Stimulated activated naive CD8-positive, alpha-beta T cell treated with anti-CD3 and anti-CD28 coated beads, Interleukin-15, Interleukin-2, amounts not matched to agents 100 ng/mL and 50 ng/mL, for 24 hours (primary cell): ENCODE measurements around the gene ZNF514.

ENCODE experiments used
- H3K27ac Mint-ChIP-seq: one replicate; pipeline ENCODE4 v1.8.0; 2021; ENCODE audit warnings: mild to moderate bottlenecking, mixed read lengths
- H3K27me3 Mint-ChIP-seq: one replicate; pipeline ENCODE4 v1.8.0; 2021; ENCODE audit warnings: mixed read lengths
- H3K36me3 Mint-ChIP-seq: one replicate; pipeline ENCODE4 v1.8.0; 2021; ENCODE audit warnings: low read depth, mixed read lengths
- H3K4me1 Mint-ChIP-seq: one replicate; pipeline ENCODE4 v1.8.0; 2021; ENCODE audit warnings: low read depth, mixed read lengths
- H3K4me3 Mint-ChIP-seq: one replicate; pipeline ENCODE4 v1.8.0; 2021; ENCODE audit warnings: mild to moderate bottlenecking, mixed read lengths
- H3K9me3 Mint-ChIP-seq: one replicate; pipeline ENCODE4 v1.8.0; 2021; ENCODE audit warnings: mixed read lengths

Gene ZNF514

DNA sequence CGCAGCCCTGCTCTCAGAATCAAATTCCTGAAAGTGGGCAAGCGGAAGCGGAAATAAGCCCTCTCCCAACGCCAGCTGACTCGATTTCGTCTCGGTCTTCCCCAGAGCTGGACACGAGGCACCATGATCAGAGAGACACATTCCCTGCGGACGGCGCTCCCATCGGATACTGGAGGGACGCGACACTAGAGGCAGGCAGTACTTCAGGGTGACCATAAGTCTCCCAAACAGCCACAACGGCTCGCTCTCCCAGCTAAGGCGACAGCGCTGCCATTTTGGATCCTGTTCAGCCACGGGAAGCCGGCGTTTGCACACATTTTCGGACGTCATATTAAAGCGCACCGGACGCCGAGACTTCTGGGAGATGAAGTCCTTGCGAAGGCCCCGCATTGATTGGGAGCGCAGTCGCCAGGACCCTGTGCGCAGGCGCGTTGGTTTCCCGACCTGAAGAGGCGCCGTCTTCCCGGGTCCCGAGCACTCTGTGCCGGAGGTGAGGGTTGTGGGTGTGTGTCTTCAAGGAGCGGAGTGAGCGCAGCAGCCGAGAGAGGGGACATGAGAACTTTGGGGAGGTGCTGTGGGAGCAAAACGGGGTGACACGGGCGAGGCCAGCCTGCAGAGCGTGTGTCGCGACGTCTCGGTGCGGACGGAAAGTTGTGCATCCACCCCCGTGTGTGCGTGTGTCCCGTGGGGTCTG lies 5.9 kb upstream of the ZNF514 start, which contains the start of gene ZNF2:
TSS of gene ZNF2 (plus strand) at position 439 of the 694 bp plus-strand sequence. CDS start 10,418 bp downstream, outside the sequence.
- peak within 1 kb of the TSS; percentile 91 for H3K27ac Mint-ChIP-seq
- peak within 1 kb of the TSS; percentile 99 for H3K4me3 Mint-ChIP-seq
- H3K36me3 Mint-ChIP-seq: peaks cover 28% of the 10 kb centered on the region
- peaks cover 4% of the 10 kb centered on the region for H3K9me3 Mint-ChIP-seq
- H3K27me3 Mint-ChIP-seq: no peaks in the 10 kb centered on the region
- peaks cover 31% of the 10 kb centered on the region for H3K4me1 Mint-ChIP-seq

- Mint-ChIP-seq H3K27ac (peak overlapping the region; percentile 91), H3K4me1 (peaks cover 35% of the 10 kb centered on the region), H3K27me3 (no peaks in the 10 kb centered on the region), H3K4me3 (peak overlapping the region; percentile 99), H3K36me3 (peaks cover 28% of the 10 kb centered on the region), H3K9me3 (peaks cover 4% of the 10 kb centered on the region)
Measured at GRCh38 chr2:95165030-95165370, 5.4 kb upstream of the ZNF514 start.

DNA sequence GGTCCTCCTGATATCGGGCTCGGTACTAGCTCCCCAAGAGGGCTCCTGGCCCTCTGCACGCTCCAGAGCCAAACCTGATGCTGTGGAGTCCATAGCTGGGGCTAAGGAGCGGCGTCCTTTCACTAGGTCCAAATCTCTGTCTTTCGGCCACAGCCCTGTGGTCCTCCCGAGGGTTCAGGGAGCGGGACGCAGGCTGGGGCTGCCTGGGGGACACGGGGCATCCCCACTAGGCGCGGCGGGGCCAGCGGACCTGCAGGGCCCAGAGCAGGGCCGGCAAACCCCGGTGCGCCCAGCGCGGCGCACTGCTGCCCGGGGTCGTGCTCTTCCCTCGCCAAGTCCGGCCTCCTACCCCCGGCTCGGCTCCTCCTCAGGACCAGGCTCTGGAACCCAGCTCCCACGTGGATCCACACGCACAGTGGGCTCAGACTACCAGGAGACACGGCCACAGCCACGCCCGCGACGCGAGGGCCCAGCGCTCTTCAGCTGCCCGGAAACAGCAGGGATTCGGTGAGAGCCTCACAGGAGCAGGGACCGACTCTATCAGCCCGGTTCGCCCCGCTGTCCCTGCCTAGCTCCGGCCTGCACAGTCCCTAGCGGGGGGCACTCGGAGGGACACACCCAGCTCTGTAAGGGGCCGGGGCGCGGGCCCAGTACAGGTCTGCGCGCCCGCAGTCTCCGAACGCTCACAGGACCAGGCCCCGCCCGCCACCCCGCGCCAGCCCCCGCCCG lies 593 bp downstream of the ZNF514 start:
- H3K27ac Mint-ChIP-seq: peak overlapping the region; percentile 71
- peaks cover 8% of the 10 kb centered on the region for H3K9me3 Mint-ChIP-seq
- H3K36me3 Mint-ChIP-seq: peaks cover 46% of the 10 kb centered on the region
- peaks cover 13% of the 10 kb centered on the region for H3K4me1 Mint-ChIP-seq
- peak overlapping the region; percentile 80 for H3K4me3 Mint-ChIP-seq
- no peaks in the 10 kb centered on the region for H3K27me3 Mint-ChIP-seq

GRCh38 chr2:95158441-95158840 lies 1.2 kb downstream of the ZNF514 start:
- Mint-ChIP-seq H3K9me3 (peaks cover 11% of the 10 kb centered on the region), H3K36me3 (peaks cover 51% of the 10 kb centered on the region), H3K4me1 (peaks cover 10% of the 10 kb centered on the region), H3K27me3 (no peaks in the 10 kb centered on the region), H3K4me3 (peak overlapping the region; percentile 80), H3K27ac (no peak overlapping the region)

DNA sequence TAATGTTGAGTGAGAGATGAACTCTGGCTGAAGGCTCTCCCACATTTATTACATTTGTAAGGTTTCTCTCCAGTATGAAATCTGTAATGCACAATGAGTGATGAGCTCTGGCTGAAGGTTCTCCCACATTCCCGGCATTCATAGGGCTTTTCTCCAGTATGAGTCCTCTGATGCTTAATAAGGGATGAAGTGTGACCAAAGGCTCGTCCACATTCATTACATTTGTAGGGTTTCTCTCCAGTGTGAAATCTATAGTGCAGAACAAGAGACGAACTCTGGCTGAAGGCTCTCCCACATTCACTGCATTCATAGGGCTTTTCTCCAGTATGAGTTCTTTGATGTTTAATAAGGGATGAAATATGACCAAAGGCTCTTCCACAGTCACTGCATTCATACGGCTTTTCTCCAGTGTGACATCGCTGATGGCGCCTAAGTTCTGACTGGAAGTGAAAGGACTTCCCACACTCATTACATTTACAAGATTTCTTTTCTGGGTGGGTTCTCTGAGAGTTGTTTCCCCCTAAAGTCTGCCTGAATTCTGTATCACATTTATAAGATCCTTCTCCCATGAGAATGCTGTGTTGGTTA lies 10.2 kb downstream of the ZNF514 start:
- Mint-ChIP-seq H3K27me3 (no peaks in the 10 kb centered on the region), H3K4me1 (no peaks in the 10 kb centered on the region), H3K4me3 (no peak overlapping the region), H3K9me3 (peaks cover 59% of the 10 kb centered on the region), H3K36me3 (peaks cover 88% of the 10 kb centered on the region), H3K27ac (no peak overlapping the region)

DNA sequence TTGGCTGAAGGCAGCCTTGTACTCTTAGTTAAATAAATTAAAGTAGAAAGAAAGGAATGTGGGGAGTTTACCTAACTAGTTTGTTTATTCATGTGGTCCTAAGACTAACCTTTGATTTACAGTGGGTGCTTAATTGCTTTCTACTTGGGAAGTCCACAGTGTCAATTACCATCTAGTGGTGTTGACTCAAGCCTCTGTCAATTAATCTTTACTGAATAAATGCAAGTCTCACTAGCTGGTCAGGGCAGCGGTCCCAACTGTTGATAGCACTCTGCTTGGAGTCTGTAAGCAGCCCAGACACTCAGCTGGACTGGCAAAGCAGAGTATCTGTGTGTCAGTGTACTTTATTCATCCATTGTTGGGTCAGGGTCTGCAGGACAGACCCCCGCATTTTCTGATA lies 15.8 kb downstream of the ZNF514 start:
- no peaks in the 10 kb centered on the region for H3K4me1 Mint-ChIP-seq
- no peak overlapping the region for H3K27ac Mint-ChIP-seq
- peaks cover 56% of the 10 kb centered on the region for H3K36me3 Mint-ChIP-seq
- peaks cover 35% of the 10 kb centered on the region for H3K9me3 Mint-ChIP-seq
- no peaks in the 10 kb centered on the region for H3K27me3 Mint-ChIP-seq
- no peak overlapping the region for H3K4me3 Mint-ChIP-seq

DNA sequence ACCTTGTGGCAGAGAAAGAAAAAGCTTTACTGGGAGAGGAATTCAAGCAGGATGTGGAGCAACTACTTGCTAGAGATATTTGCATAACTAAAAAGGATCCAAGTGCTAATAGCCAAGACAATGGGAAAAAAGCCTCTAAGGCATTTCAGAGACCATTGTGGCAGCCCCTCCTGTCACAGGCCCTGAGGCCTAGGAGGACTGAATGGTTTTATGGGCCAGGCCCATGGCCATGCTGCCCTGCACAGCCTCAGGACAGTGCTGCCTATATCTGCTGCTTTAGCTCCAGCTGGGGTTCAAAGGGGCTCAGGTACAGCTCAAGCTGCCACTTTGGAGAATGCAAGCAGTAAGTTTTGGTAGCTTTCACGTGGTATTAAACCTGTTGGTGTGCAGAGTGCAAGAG lies 20.9 kb downstream of the ZNF514 start:
- Mint-ChIP-seq H3K4me1 (no peaks in the 10 kb centered on the region), H3K9me3 (peaks cover 38% of the 10 kb centered on the region), H3K27ac (no peak overlapping the region), H3K4me3 (no peak overlapping the region), H3K36me3 (peaks cover 36% of the 10 kb centered on the region), H3K27me3 (no peaks in the 10 kb centered on the region)

DNA sequence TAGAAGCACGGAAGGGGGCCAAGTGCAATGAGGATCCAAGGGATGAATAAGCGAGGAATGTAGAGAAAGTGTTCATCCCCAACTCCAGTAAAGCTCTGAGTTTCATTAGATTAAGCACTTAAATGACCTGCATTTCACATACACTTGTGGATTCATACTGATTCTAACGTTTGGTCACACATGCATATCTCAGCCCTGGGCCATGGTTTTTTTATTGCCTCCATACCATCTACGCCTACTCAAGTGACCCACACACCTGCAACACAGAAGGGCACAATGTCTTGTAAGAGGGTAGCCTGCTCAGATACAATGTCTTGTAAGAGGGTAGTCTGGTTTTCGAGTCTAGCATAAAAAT lies 37.5 kb downstream of the ZNF514 start:
- no peaks in the 10 kb centered on the region for H3K9me3 Mint-ChIP-seq
- peaks cover 44% of the 10 kb centered on the region for H3K4me1 Mint-ChIP-seq
- no peaks in the 10 kb centered on the region for H3K27me3 Mint-ChIP-seq
- peak overlapping the region; percentile 96 for H3K4me3 Mint-ChIP-seq
- peak overlapping the region; percentile 73 for H3K27ac Mint-ChIP-seq
- H3K36me3 Mint-ChIP-seq: peaks cover 31% of the 10 kb centered on the region

- Mint-ChIP-seq H3K27ac (peak within 1 kb of the TSS; percentile 93), H3K36me3 (peaks cover 33% of the 10 kb centered on the region), H3K9me3 (no peaks in the 10 kb centered on the region), H3K27me3 (no peaks in the 10 kb centered on the region), H3K4me1 (peaks cover 45% of the 10 kb centered on the region), H3K4me3 (peak within 1 kb of the TSS; percentile 96)
Measured at GRCh38 chr2:95121407-95122196, 38.0 kb downstream of the ZNF514 start, which contains the start of gene MRPS5. Gene MRPS5, minus strand, starts transcription at chr2:95121808. Its CDS starts 17 bp downstream, at chr2:95121791.

GRCh38 chr2:95121093-95121406 lies 38.6 kb downstream of the ZNF514 start:
- H3K27ac Mint-ChIP-seq: peak overlapping the region; percentile 93
- peaks cover 33% of the 10 kb centered on the region for H3K36me3 Mint-ChIP-seq
- no peaks in the 10 kb centered on the region for H3K9me3 Mint-ChIP-seq
- peaks cover 45% of the 10 kb centered on the region for H3K4me1 Mint-ChIP-seq
- H3K27me3 Mint-ChIP-seq: no peaks in the 10 kb centered on the region
- peak overlapping the region; percentile 96 for H3K4me3 Mint-ChIP-seq

GRCh38 chr2:95115418-95115817 lies 44.2 kb downstream of the ZNF514 start:
- H3K36me3 Mint-ChIP-seq: peaks cover 58% of the 10 kb centered on the region
- peaks cover 45% of the 10 kb centered on the region for H3K4me1 Mint-ChIP-seq
- H3K4me3 Mint-ChIP-seq: no peak overlapping the region
- H3K9me3 Mint-ChIP-seq: no peaks in the 10 kb centered on the region
- peak overlapping the region; percentile 16 for H3K27ac Mint-ChIP-seq
- no peaks in the 10 kb centered on the region for H3K27me3 Mint-ChIP-seq

- Mint-ChIP-seq H3K27me3 (no peaks in the 10 kb centered on the region), H3K9me3 (no peaks in the 10 kb centered on the region), H3K27ac (no peak overlapping the region), H3K4me3 (no peak overlapping the region), H3K4me1 (peaks cover 26% of the 10 kb centered on the region), H3K36me3 (peaks cover 56% of the 10 kb centered on the region)
Measured at GRCh38 chr2:95113464-95113863, 46.2 kb downstream of the ZNF514 start.

DNA sequence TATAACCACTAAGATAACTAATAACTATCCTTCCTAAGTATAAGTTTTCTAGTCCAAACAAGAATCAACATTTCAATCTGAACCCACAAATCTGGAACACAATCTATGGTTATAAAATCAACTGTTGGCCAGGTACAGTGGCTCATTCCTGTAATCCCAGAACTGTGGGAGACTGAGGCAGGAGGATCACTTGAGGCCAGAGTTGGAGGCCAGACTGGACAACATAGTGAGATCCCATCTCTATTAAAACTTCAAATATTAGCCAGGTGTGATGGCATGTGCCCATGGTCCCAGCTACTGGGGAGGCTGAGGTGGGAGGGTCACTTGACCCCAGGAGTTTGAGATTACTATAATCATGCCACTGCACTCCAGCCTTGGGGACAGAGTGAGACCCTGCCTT lies 49.3 kb downstream of the ZNF514 start:
- H3K27me3 Mint-ChIP-seq: no peaks in the 10 kb centered on the region
- H3K4me3 Mint-ChIP-seq: no peak overlapping the region
- H3K4me1 Mint-ChIP-seq: peaks cover 9% of the 10 kb centered on the region
- H3K9me3 Mint-ChIP-seq: no peaks in the 10 kb centered on the region
- H3K36me3 Mint-ChIP-seq: peaks cover 72% of the 10 kb centered on the region
- no peak overlapping the region for H3K27ac Mint-ChIP-seq

DNA sequence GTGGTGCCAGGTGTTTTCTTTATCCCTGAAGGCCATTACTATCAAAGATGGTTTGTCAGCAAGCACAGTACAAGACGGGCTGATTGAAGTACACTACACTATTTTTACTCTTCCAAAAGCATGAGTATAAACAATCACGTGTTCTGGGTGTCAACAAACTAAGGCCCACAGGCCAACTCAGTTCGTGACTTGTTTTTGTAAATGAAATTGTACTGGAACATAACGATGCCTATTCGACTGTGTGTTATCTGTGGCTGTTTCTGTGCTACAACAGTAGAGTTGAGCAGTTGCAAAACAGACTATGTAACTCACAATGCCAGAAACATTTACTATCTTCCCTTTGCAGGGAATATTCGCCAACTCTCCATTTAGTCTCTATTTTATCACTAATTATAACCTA lies 50.4 kb downstream of the ZNF514 start:
- no peak overlapping the region for H3K4me3 Mint-ChIP-seq
- no peaks in the 10 kb centered on the region for H3K27me3 Mint-ChIP-seq
- H3K27ac Mint-ChIP-seq: no peak overlapping the region
- H3K9me3 Mint-ChIP-seq: no peaks in the 10 kb centered on the region
- peaks cover 69% of the 10 kb centered on the region for H3K36me3 Mint-ChIP-seq
- H3K4me1 Mint-ChIP-seq: no peaks in the 10 kb centered on the region

DNA sequence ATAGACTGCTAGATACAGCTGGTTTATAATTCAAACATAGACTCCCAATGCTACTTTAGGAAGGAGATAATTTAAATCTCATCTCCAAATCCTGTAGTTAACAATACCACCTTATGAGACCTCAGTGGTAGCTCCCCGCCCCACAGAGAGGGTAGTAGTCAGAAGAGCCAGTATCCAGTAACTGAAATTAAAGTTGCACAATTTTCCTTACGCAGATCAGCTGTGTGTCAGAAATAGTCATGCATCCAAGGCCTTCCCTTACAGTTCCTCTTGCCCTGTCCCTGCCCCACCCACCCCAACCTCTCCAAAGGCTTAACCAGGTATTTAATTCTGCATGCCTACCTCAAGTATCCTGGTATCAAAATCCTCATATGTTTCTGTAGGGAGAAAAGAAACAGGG lies 53.6 kb downstream of the ZNF514 start:
- no peak overlapping the region for H3K4me3 Mint-ChIP-seq
- no peaks in the 10 kb centered on the region for H3K27me3 Mint-ChIP-seq
- no peaks in the 10 kb centered on the region for H3K9me3 Mint-ChIP-seq
- no peaks in the 10 kb centered on the region for H3K4me1 Mint-ChIP-seq
- H3K27ac Mint-ChIP-seq: no peak overlapping the region
- peaks cover 81% of the 10 kb centered on the region for H3K36me3 Mint-ChIP-seq
